Activated CD8-positive, alpha-beta T cell treated with anti-CD3 and anti-CD28 coated beads, Interleukin-2, amount 10 ng/mL, durations not matched to agents 7 days and 5 days (primary cell): ENCODE results near the gene FOXL2NB. TPM values are rescaled to one million over a fixed set of nuclear protein-coding genes. Genes with fewer than 3 reads are reported as not detected.

Experiments used
- ATAC-seq: fragments of 150-1000 bp; cut with Tn5 transposase; one replicate; pipeline ENCODE4 v1.10.0; 2021; ENCODE audit warnings: moderate library complexity
- CTCF ChIA-PET: fragments of 350-600 bp; sonication (Branson Sonifier 250); formaldehyde crosslinking; loops from one replicate; lab custom pipeline; 2021; ENCODE audit warnings: antibody characterized with exemption; lab: Charles Lee
- POLR2A ChIA-PET: fragments of 350-600 bp; sonication (Branson Sonifier 250); formaldehyde crosslinking; loops from one replicate; lab custom pipeline; 2021; ENCODE audit warnings: antibody characterized with exemption; lab: Charles Lee
- DNase-seq: peaks from one replicate; pipeline ENCODE4 v3.0.0-alpha.2; 2020
- H3K27ac Mint-ChIP-seq: one replicate; pipeline ENCODE4 v1.8.0; 2021; ENCODE audit warnings: mild to moderate bottlenecking, mixed read lengths
- H3K27me3 Mint-ChIP-seq: one replicate; pipeline ENCODE4 v1.8.0; 2021; ENCODE audit warnings: low read depth, mixed read lengths
- H3K36me3 Mint-ChIP-seq: one replicate; pipeline ENCODE4 v1.8.0; 2021; ENCODE audit warnings: low read depth, mixed read lengths
- H3K4me1 Mint-ChIP-seq: one replicate; pipeline ENCODE4 v1.8.0; 2021; ENCODE audit warnings: low read depth, mixed read lengths
- H3K4me3 Mint-ChIP-seq: one replicate; pipeline ENCODE4 v1.8.0; 2021; ENCODE audit warnings: mild to moderate bottlenecking, mixed read lengths
- H3K9me3 Mint-ChIP-seq: one replicate; pipeline ENCODE4 v1.8.0; 2022; ENCODE audit warnings: mixed read lengths; ENCODE audit not compliant: insufficient read depth
- total RNA-seq, 2 experiments: library from RNA; stranded (reverse); gene quantifications; one replicate each; pipeline ENCODE4 v1.2.3, GENCODE V29; 2021

Gene FOXL2NB
- total RNA-seq, 2 experiments from 2014 or later, result not detected

DNA sequence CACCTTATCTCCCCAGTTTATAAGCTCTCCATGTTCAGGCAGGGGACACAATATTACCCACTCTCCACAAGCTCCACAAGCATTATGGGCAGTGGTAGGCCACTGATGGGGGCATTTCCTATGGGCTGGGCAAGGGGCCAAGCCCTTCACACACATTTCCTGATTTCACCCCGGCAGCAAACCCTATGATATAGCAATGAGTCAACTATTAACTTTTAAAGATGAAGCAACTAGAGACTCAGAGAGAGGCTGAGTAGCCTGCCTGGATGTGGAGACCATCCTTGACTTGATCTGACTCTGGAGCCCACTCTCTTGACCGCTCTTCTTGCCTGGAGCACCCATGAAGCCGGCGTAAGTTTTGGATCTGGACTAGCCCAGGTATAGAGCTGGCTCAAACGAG, 27.4 kb downstream of the FOXL2NB start:
- ChIA-PET POLR2A (no interaction called here), CTCF (no interaction called here)
- H3K4me1 Mint-ChIP-seq, result no peaks in the 10 kb centered on the region
- H3K27ac Mint-ChIP-seq, result no peak overlapping the region
- peaks cover 8% of the 10 kb centered on the region for H3K27me3 Mint-ChIP-seq
- ATAC-seq, result no peak
- H3K4me3 Mint-ChIP-seq, result no peak overlapping the region
- no peaks in the 10 kb centered on the region for H3K36me3 Mint-ChIP-seq
- DNase-seq, result no peak
- no peaks in the 10 kb centered on the region for H3K9me3 Mint-ChIP-seq

DNA sequence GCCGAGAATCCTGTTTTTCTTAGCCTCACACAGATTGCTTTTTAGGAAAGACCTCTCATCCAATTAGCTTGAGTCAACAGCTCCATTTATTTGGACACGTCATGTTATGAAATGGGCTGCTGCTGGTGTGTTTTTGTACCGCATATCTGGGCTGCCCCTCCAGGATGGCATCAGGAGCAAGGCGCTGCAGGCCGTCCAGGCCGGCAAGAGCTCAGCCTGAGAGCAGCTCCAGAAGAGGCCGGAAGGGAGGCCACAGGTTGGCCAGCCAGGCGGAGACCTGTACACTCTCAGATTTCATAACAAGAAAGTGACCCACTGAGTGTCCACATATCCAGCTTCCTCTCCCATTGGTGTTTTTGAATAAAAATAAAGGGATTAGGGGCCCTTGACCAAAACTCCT, 28.3 kb downstream of the FOXL2NB start:
- ATAC-seq (no peak), DNase-seq (no peak)
- ChIA-PET POLR2A (no interaction called here), CTCF (no interaction called here)
- Mint-ChIP-seq H3K4me3 (no peak overlapping the region), H3K36me3 (no peaks in the 10 kb centered on the region), H3K9me3 (no peaks in the 10 kb centered on the region), H3K27ac (no peak overlapping the region), H3K27me3 (peaks cover 3% of the 10 kb centered on the region), H3K4me1 (no peaks in the 10 kb centered on the region)

DNA sequence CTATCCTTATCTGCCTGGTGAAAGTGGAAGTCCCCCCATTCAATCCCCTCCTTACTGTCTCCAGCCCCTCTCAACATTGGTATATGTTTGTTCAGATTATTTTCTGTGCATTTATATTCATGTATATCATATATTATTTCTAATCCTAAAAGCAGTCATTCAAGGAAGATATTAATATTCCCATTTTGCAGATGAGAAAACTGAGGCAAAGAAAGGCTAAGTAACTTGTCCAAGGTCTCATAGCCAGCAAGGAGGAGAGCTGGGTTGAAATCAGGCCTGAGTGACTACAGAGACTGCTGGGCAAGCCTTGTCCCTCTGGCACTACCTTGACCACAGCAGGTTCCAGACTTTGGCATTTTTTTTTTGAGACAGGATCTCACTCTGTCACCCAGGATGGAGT, 29.0 kb downstream of the FOXL2NB start:
- no peak overlapping the region for H3K27ac Mint-ChIP-seq
- H3K4me3 Mint-ChIP-seq, result no peak overlapping the region
- no peak for DNase-seq
- ATAC-seq, result no peak
- no peaks in the 10 kb centered on the region for H3K9me3 Mint-ChIP-seq
- no peaks in the 10 kb centered on the region for H3K36me3 Mint-ChIP-seq
- ChIA-PET POLR2A (no interaction called here), CTCF (no interaction called here)
- H3K27me3 Mint-ChIP-seq, result peaks cover 3% of the 10 kb centered on the region
- no peaks in the 10 kb centered on the region for H3K4me1 Mint-ChIP-seq

DNA sequence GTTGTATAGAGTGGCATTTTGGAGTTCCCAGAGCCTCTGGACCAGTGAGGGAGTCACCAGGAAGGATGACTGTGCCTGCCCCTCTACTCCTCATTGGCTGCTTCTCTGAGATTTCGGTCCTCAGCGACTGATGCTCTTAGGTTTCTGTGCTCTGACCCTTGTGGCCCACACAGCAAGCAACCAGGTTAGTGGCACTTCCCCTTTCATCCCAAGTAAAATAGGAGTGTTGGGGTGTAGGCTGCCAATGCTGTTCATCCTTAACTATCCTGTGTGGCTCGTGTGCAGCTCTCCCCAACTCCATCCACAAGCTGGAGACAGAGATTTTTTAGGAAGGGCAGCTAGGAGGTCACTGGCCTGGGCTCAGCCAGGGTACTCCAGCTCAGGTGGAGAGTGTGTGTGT, 37.8 kb downstream of the FOXL2NB start:
- DNase-seq (no peak), ATAC-seq (no peak)
- ChIA-PET CTCF (no interaction called here), POLR2A (no interaction called here)
- Mint-ChIP-seq H3K4me3 (no peak overlapping the region), H3K9me3 (no peaks in the 10 kb centered on the region), H3K27me3 (no peaks in the 10 kb centered on the region), H3K27ac (no peak overlapping the region), H3K4me1 (no peaks in the 10 kb centered on the region), H3K36me3 (no peaks in the 10 kb centered on the region)

DNA sequence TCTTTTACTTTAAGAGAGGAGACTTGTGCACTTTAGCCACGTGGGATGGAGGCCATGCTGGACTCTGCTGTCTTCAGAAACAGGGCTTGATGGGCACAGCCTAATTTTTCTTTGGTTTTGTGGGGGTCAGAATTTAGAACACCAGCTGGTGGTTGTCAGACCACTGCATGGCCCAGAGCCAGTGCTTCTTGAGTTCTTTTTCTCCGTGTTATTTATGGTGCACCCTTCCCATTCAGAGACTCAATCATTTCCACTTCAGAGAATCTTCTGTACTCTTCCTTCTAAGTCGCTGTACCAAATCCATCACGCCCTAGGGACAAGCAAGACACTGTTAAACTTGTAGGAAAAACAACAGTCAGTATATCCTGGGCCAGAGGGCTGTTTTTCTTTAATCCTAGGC, 38.9 kb downstream of the FOXL2NB start:
- H3K4me1 Mint-ChIP-seq, result no peaks in the 10 kb centered on the region
- ATAC-seq, result no peak
- POLR2A ChIA-PET, result no interaction called here
- no peaks in the 10 kb centered on the region for H3K9me3 Mint-ChIP-seq
- no peak overlapping the region for H3K4me3 Mint-ChIP-seq
- CTCF ChIA-PET, result no interaction called here
- DNase-seq, result no peak
- H3K27ac Mint-ChIP-seq, result no peak overlapping the region
- H3K36me3 Mint-ChIP-seq, result no peaks in the 10 kb centered on the region
- H3K27me3 Mint-ChIP-seq, result no peaks in the 10 kb centered on the region

DNA sequence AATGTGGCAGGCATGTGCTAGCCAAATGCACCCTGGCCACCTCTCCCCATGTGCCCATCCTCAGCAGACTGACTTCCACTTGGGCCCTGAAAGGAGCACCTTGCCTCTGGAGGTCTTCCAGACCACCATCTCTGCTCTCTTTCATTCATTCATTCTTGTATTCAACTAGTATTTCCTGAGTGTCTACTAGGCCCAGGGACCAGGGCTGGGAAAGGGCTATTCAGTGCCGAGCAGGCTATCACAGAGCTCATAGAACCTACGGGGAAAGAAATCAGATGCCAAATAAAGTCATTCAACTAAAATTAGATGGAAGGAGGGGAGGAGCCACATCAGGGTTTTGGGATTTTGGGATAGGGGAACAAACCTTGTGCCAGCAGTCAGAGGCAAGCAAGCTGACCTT, 40.2 kb downstream of the FOXL2NB start:
- ChIA-PET POLR2A (no interaction called here), CTCF (no interaction called here)

DNA sequence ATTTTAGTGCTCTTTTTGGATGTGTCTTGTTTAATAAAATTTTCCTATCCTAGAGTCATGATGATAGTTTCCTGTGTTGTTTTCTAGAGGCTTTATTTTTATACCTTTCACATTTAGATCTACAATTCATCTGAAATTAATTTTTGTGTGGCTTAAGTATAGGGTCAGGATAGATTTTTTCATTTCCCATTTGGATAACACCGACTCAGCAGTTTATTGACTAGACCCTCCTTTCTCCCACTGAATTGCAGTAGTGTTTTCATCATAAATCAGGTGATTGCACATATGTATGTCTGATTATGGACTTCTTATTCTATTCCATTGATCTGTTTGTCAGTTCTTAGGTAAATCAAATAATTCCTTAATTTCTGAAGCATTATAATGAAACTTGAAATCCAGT, 48.7 kb downstream of the FOXL2NB start:
- no peaks in the 10 kb centered on the region for H3K4me1 Mint-ChIP-seq
- DNase-seq (no peak), ATAC-seq (no peak)
- peaks cover 16% of the 10 kb centered on the region for H3K27me3 Mint-ChIP-seq
- ChIA-PET CTCF (no interaction called here), POLR2A (no interaction called here)
- no peak overlapping the region for H3K4me3 Mint-ChIP-seq
- no peaks in the 10 kb centered on the region for H3K9me3 Mint-ChIP-seq
- no peaks in the 10 kb centered on the region for H3K36me3 Mint-ChIP-seq
- no peak overlapping the region for H3K27ac Mint-ChIP-seq

More for the DNA sequence above, 40.2 kb downstream of the FOXL2NB start:
- Mint-ChIP-seq H3K27me3 (no peaks in the 10 kb centered on the region), H3K4me1 (no peaks in the 10 kb centered on the region), H3K27ac (no peak overlapping the region), H3K9me3 (no peaks in the 10 kb centered on the region), H3K4me3 (no peak overlapping the region), H3K36me3 (no peaks in the 10 kb centered on the region)
- DNase-seq (no peak), ATAC-seq (no peak)

Other genes with a start within 250 kb of the FOXL2NB start
- 1 to 10 TPM; 3.6 to 4.1 TPM for gene PIK3CB, start 112.3 kb upstream of the FOXL2NB start, total RNA-seq
- gene FOXL2, start 80 bp upstream of the FOXL2NB start, total RNA-seq, result not detected
- not detected for gene PRR23A, start 59.1 kb downstream of the FOXL2NB start, total RNA-seq
- gene PRR23B, start 73.7 kb downstream of the FOXL2NB start, total RNA-seq, result not detected
- not detected for gene PRR23C, start 97.7 kb downstream of the FOXL2NB start, total RNA-seq